Measurements from ENCODE around the gene MT1B.

The MT1B gene

DNA sequence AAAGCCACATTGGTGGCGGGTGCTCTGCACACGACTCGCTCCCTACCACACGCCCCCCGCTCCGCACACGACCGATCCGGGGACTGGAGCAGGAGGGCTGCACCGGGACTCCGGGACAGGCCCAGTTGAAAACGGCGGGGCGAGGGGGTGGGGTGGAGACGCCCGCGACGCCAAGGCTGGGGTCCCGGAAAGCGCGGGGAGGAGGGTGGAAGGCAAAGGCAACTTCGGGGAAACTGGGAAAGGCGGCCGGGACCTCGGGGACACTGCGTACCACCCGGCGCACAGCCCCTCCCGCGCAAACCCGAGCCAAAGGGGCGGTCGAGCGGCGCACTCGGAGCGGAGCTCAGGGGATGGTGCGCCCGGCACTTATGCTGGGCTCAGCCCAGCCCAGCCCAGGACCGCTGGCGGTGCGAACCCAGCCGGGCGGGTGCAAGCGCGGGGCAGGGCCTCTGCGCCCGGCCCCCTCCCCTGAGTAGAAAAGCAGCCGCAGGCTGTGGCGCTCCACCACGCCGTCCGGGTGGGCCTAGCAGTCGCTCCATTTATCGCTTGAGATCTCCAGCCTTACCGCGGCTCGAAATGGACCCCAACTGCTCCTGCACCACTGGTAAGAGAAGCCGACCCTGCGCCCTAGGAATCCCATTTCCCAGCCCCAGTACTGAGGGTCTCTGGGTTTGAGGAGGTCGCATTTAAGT, 19.4 kb upstream of the MT1B start, which contains the start of gene MT1M:
MT1M (plus strand) TSS at position 504 of the 692 bp plus-strand sequence; CDS start at position 577, 73 bp downstream.
- Histone ChIP-seq H3K4ac (ENCODE audit: low read depth, low read length) (no peak within 1 kb of the TSS), H3K79me2 (ENCODE audit: control insufficient read depth, insufficient read depth, low read length) (no peaks in the 10 kb centered on the region), H2AK5ac (ENCODE audit: low read length) (no peak within 1 kb of the TSS), H3K18ac (ENCODE audit: low read length) (no peak within 1 kb of the TSS), H3K23ac (ENCODE audit: low read length) (no peak within 1 kb of the TSS), H4K8ac (ENCODE audit: low read depth, low read length) (no peak within 1 kb of the TSS), H2BK5ac (ENCODE audit: low read length) (no peak within 1 kb of the TSS), H3K79me1 (ENCODE audit: low read length) (no peaks in the 10 kb centered on the region), H3K4me3 (ENCODE audit: low read length) (no peak within 1 kb of the TSS), H3K36me3 (ENCODE audit: control insufficient read depth, insufficient read depth, low read length) (no peaks in the 10 kb centered on the region), H3K56ac (ENCODE audit: low read length) (peak within 1 kb of the TSS; percentile 73), H2BK120ac (ENCODE audit: low read depth, low read length) (no peak within 1 kb of the TSS), H3K9ac (ENCODE audit: low read length) (peak within 1 kb of the TSS; percentile 29), H3K27ac (ENCODE audit: low read depth, low read length) (no peak within 1 kb of the TSS), H3K4me1 (ENCODE audit: control insufficient read depth, low read depth, low read length) (no peaks in the 10 kb centered on the region), H3K27me3 (ENCODE audit: insufficient read depth, low read length, poor library complexity) (peaks cover 83% of the 10 kb centered on the region), H2BK15ac (replicated peaks; ENCODE audit: low read depth) (no peak within 1 kb of the TSS), H3K4me2 (ENCODE audit: low read length) (peak within 1 kb of the TSS; percentile 25), H4K5ac (ENCODE audit: low read length) (no peak within 1 kb of the TSS)
- WGBS (ENCODE audit: extremely low coverage, insufficient coverage, low lambda C conversion rate): no CpG with 5 or more reads among the region's 61 CpGs
- DNase-seq: peak; percentile 32

DNA sequence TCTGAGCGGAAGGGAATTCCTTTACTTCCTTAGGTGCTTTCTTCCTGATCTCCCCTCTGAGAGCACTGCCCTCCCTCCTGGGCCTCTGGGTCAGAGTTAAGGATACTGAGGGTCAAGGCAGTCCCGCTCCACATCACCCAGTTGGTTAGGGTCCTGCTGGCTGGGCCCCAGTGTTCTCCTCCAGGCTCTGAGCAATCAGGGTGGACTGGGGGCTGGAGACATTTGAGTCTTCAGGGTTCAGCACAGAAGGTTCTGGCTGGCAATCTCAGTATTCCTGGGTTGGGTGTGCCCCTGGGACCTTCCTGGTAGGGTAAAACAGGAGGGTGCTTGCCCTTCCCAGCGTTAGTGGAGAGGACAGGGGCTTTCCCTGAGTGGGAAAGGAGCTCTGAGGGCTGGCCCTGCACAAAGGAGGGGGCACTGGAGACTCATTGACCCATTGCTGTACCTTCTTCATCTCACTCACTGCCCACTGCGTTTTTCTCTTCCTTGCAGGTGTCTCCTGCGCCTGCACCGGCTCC, 18.8 kb upstream of the MT1B start:
- Histone ChIP-seq H4K8ac (ENCODE audit: low read depth, low read length) (no peak overlapping the region), H4K5ac (ENCODE audit: low read length) (no peak overlapping the region), H3K4me1 (ENCODE audit: control insufficient read depth, low read depth, low read length) (no peaks in the 10 kb centered on the region), H2BK5ac (ENCODE audit: low read length) (no peak overlapping the region), H2AK5ac (ENCODE audit: low read length) (no peak overlapping the region), H3K36me3 (ENCODE audit: control insufficient read depth, insufficient read depth, low read length) (no peaks in the 10 kb centered on the region), H2BK120ac (ENCODE audit: low read depth, low read length) (no peak overlapping the region), H2BK15ac (replicated peaks; ENCODE audit: low read depth) (no peak overlapping the region), H3K4ac (ENCODE audit: low read depth, low read length) (no peak overlapping the region), H3K9ac (ENCODE audit: low read length) (no peak overlapping the region), H3K4me3 (ENCODE audit: low read length) (no peak overlapping the region), H3K79me1 (ENCODE audit: low read length) (no peaks in the 10 kb centered on the region), H3K27ac (ENCODE audit: low read depth, low read length) (no peak overlapping the region), H3K18ac (ENCODE audit: low read length) (no peak overlapping the region), H3K56ac (ENCODE audit: low read length) (no peak overlapping the region), H3K23ac (ENCODE audit: low read length) (no peak overlapping the region), H3K4me2 (ENCODE audit: low read length) (no peak overlapping the region), H3K79me2 (ENCODE audit: control insufficient read depth, insufficient read depth, low read length) (no peaks in the 10 kb centered on the region), H3K27me3 (ENCODE audit: insufficient read depth, low read length, poor library complexity) (peaks cover 89% of the 10 kb centered on the region)
- no peak for DNase-seq
- WGBS (ENCODE audit: extremely low coverage, insufficient coverage, low lambda C conversion rate): no CpG with 5 or more reads among the region's 6 CpGs

- no peak for DNase-seq
- no peak overlapping the region for H3K4me2 ChIP-seq (ENCODE audit: low read length)
- H4K5ac ChIP-seq (ENCODE audit: low read length): no peak overlapping the region
- H3K4ac ChIP-seq (ENCODE audit: low read depth, low read length): no peak overlapping the region
- no peak overlapping the region for H3K56ac ChIP-seq (ENCODE audit: low read length)
- no peaks in the 10 kb centered on the region for H3K4me1 ChIP-seq (ENCODE audit: control insufficient read depth, low read depth, low read length)
- no peaks in the 10 kb centered on the region for H3K79me1 ChIP-seq (ENCODE audit: low read length)
- H2AK5ac ChIP-seq (ENCODE audit: low read length): no peak overlapping the region
- no peak overlapping the region for H3K4me3 ChIP-seq (ENCODE audit: low read length)
- no peaks in the 10 kb centered on the region for H3K36me3 ChIP-seq (ENCODE audit: control insufficient read depth, insufficient read depth, low read length)
- H2BK15ac ChIP-seq (replicated peaks; ENCODE audit: low read depth): no peak overlapping the region
- no peak overlapping the region for H3K9ac ChIP-seq (ENCODE audit: low read length)
- H2BK120ac ChIP-seq (ENCODE audit: low read depth, low read length): no peak overlapping the region
- H3K23ac ChIP-seq (ENCODE audit: low read length): no peak overlapping the region
- no peak overlapping the region for H3K18ac ChIP-seq (ENCODE audit: low read length)
- H3K27me3 ChIP-seq (ENCODE audit: insufficient read depth, low read length, poor library complexity): peaks cover 92% of the 10 kb centered on the region
- no peak overlapping the region for H4K8ac ChIP-seq (ENCODE audit: low read depth, low read length)
- no CpG with 5 or more reads among the region's 7 CpGs for WGBS (ENCODE audit: extremely low coverage, insufficient coverage, low lambda C conversion rate)
- H2BK5ac ChIP-seq (ENCODE audit: low read length): no peak overlapping the region
- H3K27ac ChIP-seq (ENCODE audit: low read depth, low read length): no peak overlapping the region
- no peaks in the 10 kb centered on the region for H3K79me2 ChIP-seq (ENCODE audit: control insufficient read depth, insufficient read depth, low read length)
These were observed 18.2 kb upstream of the MT1B start for GRCh38 chr16:56633535-56633934.

DNA sequence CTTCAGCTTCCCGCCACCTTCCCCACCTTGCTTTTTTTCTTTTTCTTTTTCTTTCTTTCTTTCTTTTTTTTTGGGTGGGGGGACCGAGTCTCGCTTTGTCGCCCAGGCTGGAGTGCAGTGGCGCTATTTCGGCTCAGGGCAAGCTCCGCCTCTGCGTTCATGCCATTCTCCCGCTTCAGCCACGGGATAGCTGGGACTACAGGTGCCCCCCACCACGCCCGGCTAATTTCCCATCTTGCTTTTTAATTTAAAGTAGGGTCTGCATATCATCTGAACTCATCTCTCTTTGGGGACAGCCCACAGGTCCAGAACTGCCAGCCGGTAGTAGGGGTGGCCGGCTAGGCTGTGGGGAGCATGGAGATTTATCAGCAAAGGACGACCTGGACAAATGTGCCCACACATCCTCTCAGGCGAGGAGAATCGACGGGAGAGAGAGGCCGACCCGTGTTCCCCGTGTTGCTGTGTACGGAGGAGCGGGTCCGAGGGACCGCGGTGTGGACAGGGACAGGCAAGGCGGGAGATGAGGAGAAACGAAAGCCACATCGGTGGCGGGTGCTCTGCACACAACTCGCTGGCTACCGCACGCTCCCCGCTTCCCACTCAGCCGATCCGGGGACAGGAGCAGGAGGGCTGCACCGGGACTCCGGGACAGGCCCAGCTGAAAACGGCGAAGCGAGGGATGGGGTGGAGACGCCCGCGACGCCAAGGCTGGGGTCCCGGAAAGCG, 16.8 kb upstream of the MT1B start:
- no peak overlapping the region for H3K4ac ChIP-seq (ENCODE audit: low read depth, low read length)
- no peak overlapping the region for H2BK15ac ChIP-seq (replicated peaks; ENCODE audit: low read depth)
- no peaks in the 10 kb centered on the region for H3K4me1 ChIP-seq (ENCODE audit: control insufficient read depth, low read depth, low read length)
- H3K23ac ChIP-seq (ENCODE audit: low read length): no peak overlapping the region
- H3K9ac ChIP-seq (ENCODE audit: low read length): no peak overlapping the region
- no peak overlapping the region for H3K27ac ChIP-seq (ENCODE audit: low read depth, low read length)
- H3K36me3 ChIP-seq (ENCODE audit: control insufficient read depth, insufficient read depth, low read length): no peaks in the 10 kb centered on the region
- no peaks in the 10 kb centered on the region for H3K79me2 ChIP-seq (ENCODE audit: control insufficient read depth, insufficient read depth, low read length)
- WGBS (ENCODE audit: extremely low coverage, insufficient coverage, low lambda C conversion rate): no CpG with 5 or more reads among the region's 47 CpGs
- H2AK5ac ChIP-seq (ENCODE audit: low read length): no peak overlapping the region
- H2BK120ac ChIP-seq (ENCODE audit: low read depth, low read length): no peak overlapping the region
- no peak overlapping the region for H2BK5ac ChIP-seq (ENCODE audit: low read length)
- peak overlapping the region; percentile 7 for H3K56ac ChIP-seq (ENCODE audit: low read length)
- H3K79me1 ChIP-seq (ENCODE audit: low read length): no peaks in the 10 kb centered on the region
- H3K4me3 ChIP-seq (ENCODE audit: low read length): no peak overlapping the region
- peaks cover 92% of the 10 kb centered on the region for H3K27me3 ChIP-seq (ENCODE audit: insufficient read depth, low read length, poor library complexity)
- no peak overlapping the region for H4K8ac ChIP-seq (ENCODE audit: low read depth, low read length)
- DNase-seq: no peak
- H3K18ac ChIP-seq (ENCODE audit: low read length): no peak overlapping the region
- no peak overlapping the region for H3K4me2 ChIP-seq (ENCODE audit: low read length)
- H4K5ac ChIP-seq (ENCODE audit: low read length): no peak overlapping the region

DNA sequence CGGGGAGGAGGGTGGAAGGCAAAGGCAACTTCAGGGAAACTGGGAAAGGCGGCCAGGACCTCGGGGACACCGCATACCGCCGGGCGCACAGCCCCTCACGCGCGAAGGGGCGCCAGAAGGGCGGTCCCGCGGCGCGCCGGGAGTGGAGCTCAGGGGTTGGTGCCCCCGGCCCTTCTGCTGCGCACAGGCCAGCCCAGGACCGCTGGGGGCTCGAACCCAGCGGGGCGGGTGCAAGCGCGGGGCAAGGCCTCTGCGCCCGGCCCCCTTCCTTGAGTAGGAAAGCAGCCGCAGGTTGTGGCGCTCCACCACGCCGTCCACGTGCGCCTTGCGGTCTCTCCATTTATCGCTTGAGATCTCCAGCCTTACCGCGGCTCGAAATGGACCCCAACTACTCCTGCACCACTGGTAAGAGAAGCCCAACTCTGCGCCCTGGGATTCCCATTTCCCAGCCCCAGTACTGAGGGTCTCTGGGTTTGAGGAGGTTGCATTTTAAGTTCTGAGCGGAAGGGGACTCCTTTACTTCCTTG, 16.2 kb upstream of the MT1B start:
- Histone ChIP-seq H2BK15ac (replicated peaks; ENCODE audit: low read depth) (no peak overlapping the region), H4K5ac (ENCODE audit: low read length) (no peak overlapping the region), H3K4me1 (ENCODE audit: control insufficient read depth, low read depth, low read length) (no peaks in the 10 kb centered on the region), H3K4me2 (ENCODE audit: low read length) (no peak overlapping the region), H2BK5ac (ENCODE audit: low read length) (no peak overlapping the region), H3K79me1 (ENCODE audit: low read length) (no peaks in the 10 kb centered on the region), H3K36me3 (ENCODE audit: control insufficient read depth, insufficient read depth, low read length) (no peaks in the 10 kb centered on the region), H3K4me3 (ENCODE audit: low read length) (no peak overlapping the region), H3K23ac (ENCODE audit: low read length) (no peak overlapping the region), H3K4ac (ENCODE audit: low read depth, low read length) (no peak overlapping the region), H3K79me2 (ENCODE audit: control insufficient read depth, insufficient read depth, low read length) (no peaks in the 10 kb centered on the region), H3K27me3 (ENCODE audit: insufficient read depth, low read length, poor library complexity) (peaks cover 92% of the 10 kb centered on the region), H3K18ac (ENCODE audit: low read length) (no peak overlapping the region), H2BK120ac (ENCODE audit: low read depth, low read length) (no peak overlapping the region), H3K9ac (ENCODE audit: low read length) (no peak overlapping the region), H3K56ac (ENCODE audit: low read length) (peak overlapping the region; percentile 7), H3K27ac (ENCODE audit: low read depth, low read length) (no peak overlapping the region), H2AK5ac (ENCODE audit: low read length) (no peak overlapping the region), H4K8ac (ENCODE audit: low read depth, low read length) (no peak overlapping the region)
- no CpG with 5 or more reads among the region's 40 CpGs for WGBS (ENCODE audit: extremely low coverage, insufficient coverage, low lambda C conversion rate)
- no peak for DNase-seq

Measured in mesendoderm (in vitro differentiated cells).